ENCODE data around the gene CSH1.

- TF ChIP-seq POLR2A (IDR thresholded peaks at IDR 0.05) (no peak), CTCF (IDR thresholded peaks at IDR 0.05) (no peak)
Measured at GRCh38 chr17:63847525-63848249, 48.7 kb downstream of the CSH1 start.

Measured in body of pancreas (tissue), 4 donors.